ENCODE results near the gene DOCK11. TPM values are rescaled to one million over a fixed set of nuclear protein-coding genes. Genes with fewer than 3 reads are reported as not detected.
"Not testable (repeated sequence)": the region's sequence is repeated elsewhere in the genome, so short reads cannot be mapped to it uniquely, and the experiment has no call there.

Gene DOCK11
- total RNA-seq, 1 donor from 2014 or later = 3.8 TPM

DNA sequence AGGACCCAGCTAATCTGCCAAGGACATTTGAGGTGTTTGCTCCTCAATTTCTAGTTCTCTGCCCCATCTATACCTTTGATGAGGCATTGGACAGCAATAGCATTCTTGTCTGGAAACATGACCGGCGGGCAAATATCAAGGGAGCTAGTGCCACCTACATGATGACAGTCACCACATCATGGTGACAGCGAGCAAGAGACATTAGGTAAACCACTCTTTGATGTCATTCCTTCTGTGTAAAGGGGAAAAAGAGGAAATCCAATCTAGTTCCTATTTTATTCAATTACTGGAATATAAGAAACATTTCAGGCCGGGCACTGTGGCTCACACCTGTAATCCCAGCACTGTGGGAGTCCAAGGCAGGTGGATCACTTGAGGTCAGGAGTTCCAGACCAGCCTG, 211.1 kb downstream of the DOCK11 start:
- no peaks in the 10 kb centered on the region for H3K4me1 ChIP-seq
- no peak for DNase-seq
- no peak overlapping the region for H3K4me3 ChIP-seq
- no peaks in the 10 kb centered on the region for H3K27me3 ChIP-seq (ENCODE audit: low read depth)
- no peaks in the 10 kb centered on the region for H3K36me3 ChIP-seq
- no peak overlapping the region for H3K27ac ChIP-seq (replicated peaks)
- TF ChIP-seq CTCF (IDR thresholded peaks at IDR 0.05; ENCODE audit: borderline replicate concordance) = no peak
- intact Hi-C loops (cut with micrococcal nuclease) = no loop called here
- H3K9me3 ChIP-seq (replicated peaks) = no peaks in the 10 kb centered on the region

- H3K36me3 ChIP-seq = no peaks in the 10 kb centered on the region
- no peak for TF ChIP-seq CTCF (IDR thresholded peaks at IDR 0.05; ENCODE audit: borderline replicate concordance)
- no peak overlapping the region for H3K4me3 ChIP-seq
- H3K27ac ChIP-seq (replicated peaks) = no peak overlapping the region
- DNase-seq = no peak
- H3K27me3 ChIP-seq (ENCODE audit: low read depth) = no peaks in the 10 kb centered on the region
- no peaks in the 10 kb centered on the region for H3K4me1 ChIP-seq
- intact Hi-C loops (cut with micrococcal nuclease) = no loop called here
- H3K9me3 ChIP-seq (replicated peaks) = no peaks in the 10 kb centered on the region
Measured at GRCh38 chrX:118714521-118714920, 218.9 kb downstream of the DOCK11 start.

DNA sequence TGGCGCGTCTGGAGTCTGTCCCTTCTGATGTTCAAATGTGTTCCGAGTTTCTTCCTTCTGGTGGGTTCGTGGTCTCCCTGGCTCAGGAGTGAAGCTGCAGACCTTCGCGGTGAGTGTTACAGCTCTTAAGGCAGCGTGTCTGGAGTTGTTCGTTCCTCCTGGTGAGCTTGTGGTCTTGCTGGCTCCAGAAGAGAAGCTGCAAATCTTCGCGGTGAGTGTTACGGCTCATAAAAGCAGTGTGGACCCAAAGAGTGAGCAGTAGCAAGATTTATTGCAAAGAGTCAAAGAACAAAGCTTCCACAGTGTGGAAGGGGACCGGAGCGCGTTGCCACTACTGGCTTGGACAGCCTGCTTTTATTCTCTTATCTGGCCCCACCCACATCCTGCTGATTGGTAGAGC, 220.3 kb downstream of the DOCK11 start:
- intact Hi-C loops (cut with micrococcal nuclease); H3K9me3 ChIP-seq (replicated peaks); H3K27ac ChIP-seq (replicated peaks); DNase-seq; H3K4me3 ChIP-seq; H3K27me3 ChIP-seq (ENCODE audit: low read depth); H3K4me1 ChIP-seq; H3K36me3 ChIP-seq: not testable (repeated sequence)

DNA sequence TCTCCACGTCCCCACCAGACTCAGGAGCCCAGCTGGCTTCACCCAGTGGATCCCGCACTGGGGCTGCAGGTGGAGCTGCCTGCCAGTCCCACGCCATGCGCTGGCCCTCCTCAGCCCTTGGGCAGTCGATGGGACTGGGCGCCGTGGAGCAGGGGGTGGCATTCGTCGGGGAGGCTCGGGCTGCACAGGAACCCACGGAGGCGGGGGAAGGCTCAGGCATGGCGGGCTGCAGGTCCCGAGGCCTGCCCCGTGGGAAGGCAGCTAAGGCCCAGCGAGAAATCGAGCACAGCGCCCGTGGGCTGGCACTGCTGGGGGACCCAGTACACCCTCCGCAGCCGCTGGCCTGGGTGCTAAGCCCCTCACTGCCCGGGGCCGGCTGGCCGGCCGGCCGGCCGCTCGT, 221.2 kb downstream of the DOCK11 start:
- H3K27ac ChIP-seq (replicated peaks); H3K4me3 ChIP-seq; H3K9me3 ChIP-seq (replicated peaks); DNase-seq; H3K36me3 ChIP-seq; intact Hi-C loops (cut with micrococcal nuclease); H3K27me3 ChIP-seq (ENCODE audit: low read depth); H3K4me1 ChIP-seq: not testable (repeated sequence)

DNA sequence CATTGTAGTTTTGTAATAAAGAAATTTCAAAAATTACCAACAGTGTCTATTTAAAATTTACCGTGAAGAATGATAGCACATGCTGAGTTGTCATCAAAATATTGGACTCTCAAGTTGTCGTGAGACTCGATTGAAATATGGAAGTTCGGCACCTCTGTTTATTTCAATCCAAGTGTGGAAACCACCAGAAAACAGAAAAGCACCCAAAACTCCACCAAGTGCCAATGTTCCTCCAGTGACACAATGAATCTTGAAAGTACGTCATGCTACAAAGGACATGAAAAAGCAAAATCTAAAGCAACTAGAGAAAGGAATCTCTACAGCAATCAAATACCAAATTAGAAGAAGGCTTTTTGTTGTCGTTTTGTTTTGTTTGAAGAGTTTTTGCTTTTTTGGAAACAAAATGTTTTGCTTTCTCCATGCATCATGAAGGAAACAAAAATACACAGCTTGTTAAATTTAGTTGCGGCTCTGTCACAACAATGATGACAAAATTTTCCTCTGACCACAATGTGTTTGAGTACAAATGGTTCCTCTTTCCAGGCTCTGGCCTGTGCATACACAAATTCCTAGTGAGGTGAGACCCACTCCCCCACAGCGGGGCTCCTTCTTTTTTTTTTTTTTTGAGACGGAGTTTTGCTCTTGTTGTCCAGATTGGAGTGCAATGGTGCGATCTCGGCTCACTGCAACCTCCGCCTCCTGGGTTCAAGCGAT, 222.2 kb downstream of the DOCK11 start:
- no peaks in the 10 kb centered on the region for H3K27me3 ChIP-seq (ENCODE audit: low read depth)
- no peak overlapping the region for H3K27ac ChIP-seq (replicated peaks)
- H3K9me3 ChIP-seq (replicated peaks) = no peaks in the 10 kb centered on the region
- DNase-seq = no peak
- no peaks in the 10 kb centered on the region for H3K36me3 ChIP-seq
- no peak for TF ChIP-seq CTCF (IDR thresholded peaks at IDR 0.05; ENCODE audit: borderline replicate concordance)
- intact Hi-C loops (cut with micrococcal nuclease) = no loop called here
- H3K4me1 ChIP-seq = no peaks in the 10 kb centered on the region
- H3K4me3 ChIP-seq = no peak overlapping the region

DNA sequence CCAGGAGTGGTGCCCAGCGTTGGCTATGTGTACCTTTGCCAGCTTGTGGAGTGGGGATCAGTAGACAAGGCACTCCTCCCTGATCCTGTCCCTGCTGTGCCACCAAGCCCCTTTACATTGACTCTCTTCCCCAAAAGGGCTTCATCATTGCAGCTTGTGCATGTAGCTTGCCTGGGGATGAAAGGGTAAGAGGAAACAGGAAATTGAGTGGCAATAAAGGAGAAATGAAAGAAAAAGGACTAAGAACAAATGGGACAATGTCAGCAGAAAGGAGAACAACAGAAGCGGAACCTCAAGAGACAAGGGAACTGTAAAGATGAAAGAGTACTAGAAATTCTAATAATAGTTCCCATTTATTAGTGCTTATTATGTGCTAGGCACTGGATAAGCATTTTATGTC, 223.1 kb downstream of the DOCK11 start:
- TF ChIP-seq CTCF (IDR thresholded peaks at IDR 0.05; ENCODE audit: borderline replicate concordance) = no peak
- no peak for DNase-seq

More for the DNA sequence above, 223.1 kb downstream of the DOCK11 start:
- Histone ChIP-seq H3K9me3 (replicated peaks) (no peaks in the 10 kb centered on the region), H3K36me3 (no peaks in the 10 kb centered on the region), H3K4me3 (no peak overlapping the region), H3K27me3 (ENCODE audit: low read depth) (no peaks in the 10 kb centered on the region), H3K27ac (replicated peaks) (no peak overlapping the region), H3K4me1 (no peaks in the 10 kb centered on the region)
- intact Hi-C loops (cut with micrococcal nuclease) = no loop called here

Data from left ventricle myocardium inferior (tissue), 1 donor.